GM12874 (cell line): ENCODE data around the gene MEIOB.

Experiments used
- TF ChIP-seq, protein P1 (sequence below): IDR thresholded peaks from 2 replicates; pipeline ENCODE4 v1.5.1; 2011; ENCODE audit warnings: low read depth, mild to moderate bottlenecking, control low read depth, low read length, moderate library complexity; ENCODE audit not compliant: insufficient read depth

MEIOB gene

DNA sequence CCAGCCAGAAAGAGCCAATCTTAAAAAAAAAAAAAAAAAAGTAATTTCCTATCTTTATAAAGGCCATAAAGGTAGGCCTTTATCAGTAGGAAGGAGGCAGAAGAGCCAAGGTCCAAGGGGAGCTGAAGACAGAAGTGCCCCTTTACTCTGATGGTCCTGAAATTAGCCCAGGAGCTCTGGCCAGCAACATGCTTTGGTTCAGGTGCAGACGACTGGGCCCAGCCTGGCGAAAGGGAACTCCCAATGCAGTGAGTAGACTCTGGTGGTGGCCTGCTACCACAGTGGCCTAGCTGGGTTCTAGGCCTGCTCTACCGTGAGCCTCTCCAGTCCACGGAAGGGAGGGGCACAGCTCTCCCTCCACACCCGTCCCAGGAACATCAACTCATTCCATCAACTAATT is 23.1 kb upstream of the MEIOB start:
- TF ChIP-seq, protein P1, sequence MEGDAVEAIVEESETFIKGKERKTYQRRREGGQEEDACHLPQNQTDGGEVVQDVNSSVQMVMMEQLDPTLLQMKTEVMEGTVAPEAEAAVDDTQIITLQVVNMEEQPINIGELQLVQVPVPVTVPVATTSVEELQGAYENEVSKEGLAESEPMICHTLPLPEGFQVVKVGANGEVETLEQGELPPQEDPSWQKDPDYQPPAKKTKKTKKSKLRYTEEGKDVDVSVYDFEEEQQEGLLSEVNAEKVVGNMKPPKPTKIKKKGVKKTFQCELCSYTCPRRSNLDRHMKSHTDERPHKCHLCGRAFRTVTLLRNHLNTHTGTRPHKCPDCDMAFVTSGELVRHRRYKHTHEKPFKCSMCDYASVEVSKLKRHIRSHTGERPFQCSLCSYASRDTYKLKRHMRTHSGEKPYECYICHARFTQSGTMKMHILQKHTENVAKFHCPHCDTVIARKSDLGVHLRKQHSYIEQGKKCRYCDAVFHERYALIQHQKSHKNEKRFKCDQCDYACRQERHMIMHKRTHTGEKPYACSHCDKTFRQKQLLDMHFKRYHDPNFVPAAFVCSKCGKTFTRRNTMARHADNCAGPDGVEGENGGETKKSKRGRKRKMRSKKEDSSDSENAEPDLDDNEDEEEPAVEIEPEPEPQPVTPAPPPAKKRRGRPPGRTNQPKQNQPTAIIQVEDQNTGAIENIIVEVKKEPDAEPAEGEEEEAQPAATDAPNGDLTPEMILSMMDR: no peak

DNA sequence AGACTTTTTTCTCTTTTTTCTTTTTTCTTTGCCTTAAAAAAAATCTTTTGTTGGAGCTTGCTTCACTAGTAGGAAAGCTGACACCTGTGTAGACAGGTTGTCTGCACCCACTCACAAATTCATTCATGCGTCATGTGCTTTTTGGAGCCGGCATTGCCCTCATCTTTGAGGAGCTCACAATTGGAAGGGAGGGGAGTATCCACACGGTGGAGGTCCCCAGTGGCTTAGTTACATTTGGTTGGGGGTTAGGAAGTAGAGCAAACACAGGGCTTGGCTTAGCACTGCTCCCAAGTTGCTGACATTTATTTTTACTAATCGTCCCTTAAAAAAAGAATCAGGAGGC is 18.7 kb upstream of the MEIOB start:
- TF ChIP-seq, protein P1: no peak

DNA sequence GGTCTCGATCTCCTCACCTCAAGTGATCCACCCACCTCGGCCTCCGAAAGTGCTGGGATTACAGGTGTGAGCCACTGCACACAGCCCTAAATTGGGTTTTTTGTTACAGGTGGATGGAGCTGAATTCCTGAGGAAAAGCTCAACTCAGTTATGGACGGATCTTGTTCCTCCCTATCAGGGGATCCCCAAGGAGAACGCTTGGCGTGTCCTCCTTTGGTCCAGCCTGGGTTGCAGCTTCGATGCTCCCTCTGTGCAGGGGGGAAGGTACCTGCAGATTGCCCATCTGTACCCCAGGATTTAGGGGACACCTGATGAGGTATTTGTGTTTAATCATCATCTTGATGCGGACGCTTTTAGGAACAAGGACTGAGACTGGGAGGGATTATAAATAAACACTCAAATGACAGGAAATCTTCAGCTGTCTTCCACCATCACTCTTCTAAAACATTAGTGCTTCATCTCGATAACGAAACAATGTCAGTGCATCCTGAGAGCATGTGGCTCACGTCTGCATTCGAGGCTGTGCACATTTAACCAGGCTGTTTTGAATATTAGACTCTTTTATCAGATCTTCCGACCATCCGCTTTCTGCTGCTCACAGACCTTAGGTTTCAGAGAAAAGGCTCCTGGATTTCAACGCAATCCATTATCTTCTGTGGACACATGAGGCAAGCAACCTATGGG is 18.2 kb upstream of the MEIOB start:
- TF ChIP-seq, protein P1: no peak

DNA sequence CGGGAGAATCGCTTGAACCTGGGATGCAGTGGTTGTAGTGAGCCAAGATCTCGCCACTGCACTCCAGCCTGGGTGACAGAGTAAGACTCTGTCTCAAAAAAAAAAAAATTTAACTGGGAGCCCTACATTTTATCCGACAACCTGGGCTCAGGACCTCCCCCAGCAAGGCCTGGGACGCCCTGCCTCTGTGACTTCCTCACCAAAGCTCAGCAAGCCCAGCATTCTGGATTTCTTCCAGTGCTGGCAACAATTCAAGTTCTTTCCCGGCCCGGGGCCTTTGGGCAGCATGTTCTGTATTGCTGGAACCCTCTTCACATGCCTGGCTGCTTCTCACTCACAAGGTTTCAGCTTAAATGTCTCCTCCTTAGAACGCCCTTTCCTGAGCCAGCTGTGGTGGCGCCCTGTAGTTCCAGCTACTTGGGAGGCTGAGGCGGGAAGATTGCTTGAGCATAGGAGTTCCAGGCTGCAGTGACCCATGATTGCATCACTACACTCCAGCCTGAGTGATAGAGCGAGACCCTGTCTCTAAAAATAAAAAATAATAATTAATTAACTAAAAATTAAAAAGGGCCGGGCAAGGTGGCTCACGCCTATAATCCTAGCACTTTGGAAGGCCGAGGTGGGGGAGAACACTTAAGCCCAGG is 15.9 kb upstream of the MEIOB start:
- TF ChIP-seq, protein P1: no peak

DNA sequence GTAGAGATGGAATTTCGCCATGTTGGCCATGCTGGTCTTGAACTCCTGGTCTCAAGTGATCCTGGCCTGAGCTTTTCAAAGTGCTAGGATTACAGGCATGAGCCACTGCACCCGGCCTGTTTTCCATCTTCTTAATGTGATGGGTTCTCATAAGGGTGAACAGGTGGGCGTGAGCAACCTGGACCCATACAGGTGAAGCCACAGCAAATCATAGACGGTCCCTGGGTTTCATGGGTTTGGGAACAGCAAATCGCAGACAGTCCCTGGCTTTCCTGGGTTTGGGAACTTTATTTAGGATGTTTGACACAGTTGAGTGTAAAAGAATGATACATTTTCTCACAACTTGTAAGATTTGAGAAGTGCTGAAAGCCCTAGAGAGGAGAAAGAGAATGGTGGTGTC is 12.9 kb upstream of the MEIOB start:
- TF ChIP-seq, protein P1: no peak

DNA sequence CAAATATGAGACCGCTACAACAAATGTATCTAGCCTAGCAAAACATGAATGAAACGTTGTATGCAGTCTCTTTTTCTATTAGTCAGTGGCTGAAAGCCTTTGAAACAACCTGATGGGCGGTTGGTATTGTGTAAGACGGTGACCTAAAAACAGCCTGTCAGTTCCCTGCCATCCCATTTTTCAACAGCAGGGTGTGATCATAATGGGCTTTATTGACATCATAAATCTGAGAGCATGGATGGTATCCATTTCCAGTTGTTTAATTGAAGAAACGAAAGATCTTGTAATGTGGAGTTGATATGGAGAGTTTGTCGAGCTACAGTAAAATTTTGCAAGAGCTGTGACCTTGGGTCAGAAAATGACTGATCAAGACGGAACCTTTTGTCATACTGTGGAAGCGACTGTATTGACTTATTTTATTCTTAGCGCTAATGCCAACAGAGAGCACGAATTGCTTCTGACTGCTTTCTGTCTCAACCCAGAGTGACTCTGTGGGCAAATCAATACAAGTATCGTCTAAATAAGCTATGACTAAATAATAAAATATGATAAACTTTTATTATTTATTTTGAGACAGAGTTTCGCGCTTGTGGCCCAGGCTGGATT is 12.3 kb upstream of the MEIOB start:
- TF ChIP-seq, protein P1: no peak

DNA sequence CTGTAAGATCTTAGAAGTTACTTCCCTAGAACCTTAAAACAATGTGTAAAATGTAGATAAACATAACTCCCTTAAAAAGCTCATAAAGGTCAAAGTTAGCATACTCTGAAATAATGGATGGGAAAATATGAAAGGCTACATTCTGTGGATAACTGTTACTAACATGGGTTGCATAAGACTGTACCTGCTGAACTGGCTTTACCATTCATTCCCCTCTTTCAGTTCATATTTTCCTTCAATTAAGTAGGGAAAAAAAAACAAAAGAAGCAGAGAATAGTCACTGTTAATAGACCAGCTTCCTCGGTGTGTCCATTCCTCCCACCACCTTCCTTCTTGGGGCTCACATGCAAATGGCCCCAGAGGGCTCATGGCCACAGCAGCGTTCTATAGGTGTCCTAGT is 7.5 kb upstream of the MEIOB start:
- TF ChIP-seq, protein P1: no peak
